Measurements from ENCODE around the gene RBX1.

DNA sequence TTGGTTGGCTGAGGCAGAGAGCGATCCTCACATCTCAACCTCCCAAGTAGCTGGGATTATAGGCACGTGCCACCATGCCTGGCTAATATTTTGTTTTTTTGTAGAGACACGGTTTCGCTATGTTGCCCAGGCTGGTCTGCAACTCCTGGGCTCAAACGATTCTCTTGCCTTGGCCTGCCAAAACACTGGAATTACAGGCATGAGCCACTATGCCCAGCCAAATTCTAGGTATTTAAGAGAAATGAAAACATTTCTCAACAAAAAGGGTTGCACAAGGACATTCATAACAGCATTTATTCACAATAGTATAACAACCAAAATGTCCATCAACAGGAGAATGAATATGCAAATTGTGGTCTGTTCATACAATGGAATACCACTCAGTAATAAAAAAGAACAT, 31.7 kb upstream of the RBX1 start:
- TF ChIP-seq ZNF274 (IDR thresholded peaks at IDR 0.05; ENCODE audit: low read length) (no peak), ZNF274 (tag by site-specific recombination; IDR thresholded peaks at IDR 0.05; ENCODE audit: borderline replicate concordance) (no peak), ZNF2 (tag by site-specific recombination; IDR thresholded peaks at IDR 0.05) (no peak), ZNF670 (tag by site-specific recombination; IDR thresholded peaks at IDR 0.05; ENCODE audit: low read depth) (no peak), ZNF660 (tag by site-specific recombination; IDR thresholded peaks at IDR 0.05) (no peak), ZNF530 (tag by site-specific recombination; IDR thresholded peaks at IDR 0.05; ENCODE audit: low read depth) (no peak), ZNF558 (tag by site-specific recombination; IDR thresholded peaks at IDR 0.05) (no peak), ZNF707 (tag by site-specific recombination; IDR thresholded peaks at IDR 0.05) (no peak), ZNF114 (tag by site-specific recombination; IDR thresholded peaks at IDR 0.05) (no peak), EGR2 (tag by site-specific recombination; IDR thresholded peaks at IDR 0.05; ENCODE audit: low read depth) (no peak), REPIN1 (tag by site-specific recombination; IDR thresholded peaks at IDR 0.05; ENCODE audit: low read depth) (no peak)
- TF ChIP-seq, protein P1, sequence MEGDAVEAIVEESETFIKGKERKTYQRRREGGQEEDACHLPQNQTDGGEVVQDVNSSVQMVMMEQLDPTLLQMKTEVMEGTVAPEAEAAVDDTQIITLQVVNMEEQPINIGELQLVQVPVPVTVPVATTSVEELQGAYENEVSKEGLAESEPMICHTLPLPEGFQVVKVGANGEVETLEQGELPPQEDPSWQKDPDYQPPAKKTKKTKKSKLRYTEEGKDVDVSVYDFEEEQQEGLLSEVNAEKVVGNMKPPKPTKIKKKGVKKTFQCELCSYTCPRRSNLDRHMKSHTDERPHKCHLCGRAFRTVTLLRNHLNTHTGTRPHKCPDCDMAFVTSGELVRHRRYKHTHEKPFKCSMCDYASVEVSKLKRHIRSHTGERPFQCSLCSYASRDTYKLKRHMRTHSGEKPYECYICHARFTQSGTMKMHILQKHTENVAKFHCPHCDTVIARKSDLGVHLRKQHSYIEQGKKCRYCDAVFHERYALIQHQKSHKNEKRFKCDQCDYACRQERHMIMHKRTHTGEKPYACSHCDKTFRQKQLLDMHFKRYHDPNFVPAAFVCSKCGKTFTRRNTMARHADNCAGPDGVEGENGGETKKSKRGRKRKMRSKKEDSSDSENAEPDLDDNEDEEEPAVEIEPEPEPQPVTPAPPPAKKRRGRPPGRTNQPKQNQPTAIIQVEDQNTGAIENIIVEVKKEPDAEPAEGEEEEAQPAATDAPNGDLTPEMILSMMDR (tag by site-specific recombination; IDR thresholded peaks at IDR 0.05): no peak
- TF ChIP-seq, protein P2, sequence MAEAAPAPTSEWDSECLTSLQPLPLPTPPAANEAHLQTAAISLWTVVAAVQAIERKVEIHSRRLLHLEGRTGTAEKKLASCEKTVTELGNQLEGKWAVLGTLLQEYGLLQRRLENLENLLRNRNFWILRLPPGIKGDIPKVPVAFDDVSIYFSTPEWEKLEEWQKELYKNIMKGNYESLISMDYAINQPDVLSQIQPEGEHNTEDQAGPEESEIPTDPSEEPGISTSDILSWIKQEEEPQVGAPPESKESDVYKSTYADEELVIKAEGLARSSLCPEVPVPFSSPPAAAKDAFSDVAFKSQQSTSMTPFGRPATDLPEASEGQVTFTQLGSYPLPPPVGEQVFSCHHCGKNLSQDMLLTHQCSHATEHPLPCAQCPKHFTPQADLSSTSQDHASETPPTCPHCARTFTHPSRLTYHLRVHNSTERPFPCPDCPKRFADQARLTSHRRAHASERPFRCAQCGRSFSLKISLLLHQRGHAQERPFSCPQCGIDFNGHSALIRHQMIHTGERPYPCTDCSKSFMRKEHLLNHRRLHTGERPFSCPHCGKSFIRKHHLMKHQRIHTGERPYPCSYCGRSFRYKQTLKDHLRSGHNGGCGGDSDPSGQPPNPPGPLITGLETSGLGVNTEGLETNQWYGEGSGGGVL (tag by site-specific recombination; IDR thresholded peaks at IDR 0.05): no peak
- TF ChIP-seq, protein P3, sequence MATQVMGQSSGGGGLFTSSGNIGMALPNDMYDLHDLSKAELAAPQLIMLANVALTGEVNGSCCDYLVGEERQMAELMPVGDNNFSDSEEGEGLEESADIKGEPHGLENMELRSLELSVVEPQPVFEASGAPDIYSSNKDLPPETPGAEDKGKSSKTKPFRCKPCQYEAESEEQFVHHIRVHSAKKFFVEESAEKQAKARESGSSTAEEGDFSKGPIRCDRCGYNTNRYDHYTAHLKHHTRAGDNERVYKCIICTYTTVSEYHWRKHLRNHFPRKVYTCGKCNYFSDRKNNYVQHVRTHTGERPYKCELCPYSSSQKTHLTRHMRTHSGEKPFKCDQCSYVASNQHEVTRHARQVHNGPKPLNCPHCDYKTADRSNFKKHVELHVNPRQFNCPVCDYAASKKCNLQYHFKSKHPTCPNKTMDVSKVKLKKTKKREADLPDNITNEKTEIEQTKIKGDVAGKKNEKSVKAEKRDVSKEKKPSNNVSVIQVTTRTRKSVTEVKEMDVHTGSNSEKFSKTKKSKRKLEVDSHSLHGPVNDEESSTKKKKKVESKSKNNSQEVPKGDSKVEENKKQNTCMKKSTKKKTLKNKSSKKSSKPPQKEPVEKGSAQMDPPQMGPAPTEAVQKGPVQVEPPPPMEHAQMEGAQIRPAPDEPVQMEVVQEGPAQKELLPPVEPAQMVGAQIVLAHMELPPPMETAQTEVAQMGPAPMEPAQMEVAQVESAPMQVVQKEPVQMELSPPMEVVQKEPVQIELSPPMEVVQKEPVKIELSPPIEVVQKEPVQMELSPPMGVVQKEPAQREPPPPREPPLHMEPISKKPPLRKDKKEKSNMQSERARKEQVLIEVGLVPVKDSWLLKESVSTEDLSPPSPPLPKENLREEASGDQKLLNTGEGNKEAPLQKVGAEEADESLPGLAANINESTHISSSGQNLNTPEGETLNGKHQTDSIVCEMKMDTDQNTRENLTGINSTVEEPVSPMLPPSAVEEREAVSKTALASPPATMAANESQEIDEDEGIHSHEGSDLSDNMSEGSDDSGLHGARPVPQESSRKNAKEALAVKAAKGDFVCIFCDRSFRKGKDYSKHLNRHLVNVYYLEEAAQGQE (tag by site-specific recombination; IDR thresholded peaks at IDR 0.05): no peak
- TF ChIP-seq, protein P4, sequence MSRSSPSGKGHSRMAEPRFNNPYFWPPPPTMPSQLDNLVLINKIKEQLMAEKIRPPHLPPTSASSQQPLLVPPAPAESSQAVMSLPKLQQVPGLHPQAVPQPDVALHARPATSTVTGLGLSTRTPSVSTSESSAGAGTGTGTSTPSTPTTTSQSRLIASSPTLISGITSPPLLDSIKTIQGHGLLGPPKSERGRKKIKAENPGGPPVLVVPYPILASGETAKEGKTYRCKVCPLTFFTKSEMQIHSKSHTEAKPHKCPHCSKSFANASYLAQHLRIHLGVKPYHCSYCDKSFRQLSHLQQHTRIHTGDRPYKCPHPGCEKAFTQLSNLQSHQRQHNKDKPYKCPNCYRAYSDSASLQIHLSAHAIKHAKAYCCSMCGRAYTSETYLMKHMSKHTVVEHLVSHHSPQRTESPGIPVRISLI (tag by site-specific recombination; IDR thresholded peaks at IDR 0.05): no peak

Measured in HEK293 (cell line).